HG03060 (cell line): ENCODE results near the gene RBFOX2.

ENCODE experiments used
- ATAC-seq: cut with Tn5 transposase; IDR thresholded peaks from one replicate; pipeline ENCODE4 v1.9.1; 2021; ENCODE audit warnings: low read depth, moderate number of reproducible peaks; ENCODE audit not compliant: unreplicated experiment

Gene RBFOX2

GRCh38 chr22:35981900-35982299 is 46.7 kb downstream of the RBFOX2 start:
- ATAC-seq = no peak

- no peak for ATAC-seq
Measured at GRCh38 chr22:35978889-35979288, 49.7 kb downstream of the RBFOX2 start.

GRCh38 chr22:35978201-35978600 is 50.4 kb downstream of the RBFOX2 start:
- ATAC-seq = no peak

- no peak for ATAC-seq
Measured at GRCh38 chr22:35977136-35977535, 51.5 kb downstream of the RBFOX2 start.

GRCh38 chr22:35973388-35973787 is 55.2 kb downstream of the RBFOX2 start:
- ATAC-seq = no peak

- no peak for ATAC-seq
Measured at GRCh38 chr22:35972559-35972958, 56.1 kb downstream of the RBFOX2 start.

GRCh38 chr22:35971456-35972119 is 57.0 kb downstream of the RBFOX2 start:
- ATAC-seq = no peak

- ATAC-seq = no peak
Measured at GRCh38 chr22:35970616-35971455, 57.8 kb downstream of the RBFOX2 start.

- ATAC-seq = no peak
Measured at GRCh38 chr22:35967046-35967397, 61.6 kb downstream of the RBFOX2 start.

- ATAC-seq = no peak
Measured at GRCh38 chr22:35966314-35967045, 62.1 kb downstream of the RBFOX2 start.

GRCh38 chr22:35963237-35963810 is 65.3 kb downstream of the RBFOX2 start:
- ATAC-seq = no peak

GRCh38 chr22:35961480-35962295 is 66.9 kb downstream of the RBFOX2 start:
- no peak for ATAC-seq

GRCh38 chr22:35960854-35961253 is 67.8 kb downstream of the RBFOX2 start:
- no peak for ATAC-seq

GRCh38 chr22:35959121-35959800 is 69.4 kb downstream of the RBFOX2 start:
- no peak for ATAC-seq

GRCh38 chr22:35958334-35958733 is 70.3 kb downstream of the RBFOX2 start:
- ATAC-seq = no peak

GRCh38 chr22:35957589-35957988 is 71.0 kb downstream of the RBFOX2 start:
- ATAC-seq = no peak

GRCh38 chr22:35956850-35957249 is 71.8 kb downstream of the RBFOX2 start:
- ATAC-seq = no peak

GRCh38 chr22:35955546-35955945 is 73.1 kb downstream of the RBFOX2 start:
- no peak for ATAC-seq

- ATAC-seq = no peak
Measured at GRCh38 chr22:35952576-35952975, 76.0 kb downstream of the RBFOX2 start.

- no peak for ATAC-seq
Measured at GRCh38 chr22:35950262-35950661, 78.4 kb downstream of the RBFOX2 start.
